Measurements from ENCODE around the gene HEATR1.

Gene HEATR1

GRCh38 chr1:236540813-236541465 lies 63.4 kb downstream of the HEATR1 start:
- DNase-seq (ENCODE audit: low spot score) (no peak), FAIRE-seq (no peak)

GRCh38 chr1:236536540-236536939 lies 67.8 kb downstream of the HEATR1 start:
- DNase-seq (ENCODE audit: low spot score) = no peak
- no peak for FAIRE-seq

GRCh38 chr1:236535662-236536161 lies 68.6 kb downstream of the HEATR1 start:
- no peak for FAIRE-seq

GRCh38 chr1:236535190-236535589 lies 69.1 kb downstream of the HEATR1 start:
- no peak for DNase-seq (ENCODE audit: low spot score)
- no peak for FAIRE-seq

More at GRCh38 chr1:236535662-236536161, 68.6 kb downstream of the HEATR1 start:
- no peak for DNase-seq (ENCODE audit: low spot score)

GRCh38 chr1:236534151-236534651 lies 70.1 kb downstream of the HEATR1 start:
- no peak for DNase-seq (ENCODE audit: low spot score)
- FAIRE-seq = no peak

GRCh38 chr1:236532850-236533249 lies 71.5 kb downstream of the HEATR1 start:
- no peak for FAIRE-seq
- no peak for DNase-seq (ENCODE audit: low spot score)

- FAIRE-seq (no peak), DNase-seq (ENCODE audit: low spot score) (no peak)
Observed at GRCh38 chr1:236530959-236531358, 73.4 kb downstream of the HEATR1 start.

- no peak for FAIRE-seq
Observed at GRCh38 chr1:236530286-236530685, 74.0 kb downstream of the HEATR1 start.

GRCh38 chr1:236526079-236526478 lies 78.2 kb downstream of the HEATR1 start:
- no peak for FAIRE-seq
- no peak for DNase-seq (ENCODE audit: low spot score)

More at GRCh38 chr1:236530286-236530685, 74.0 kb downstream of the HEATR1 start:
- no peak for DNase-seq (ENCODE audit: low spot score)

GRCh38 chr1:236524895-236525184 lies 79.5 kb downstream of the HEATR1 start:
- DNase-seq (ENCODE audit: low spot score) (no peak), FAIRE-seq (no peak)

GRCh38 chr1:236524142-236524894 lies 80.0 kb downstream of the HEATR1 start:
- DNase-seq (ENCODE audit: low spot score) (peak; percentile 60), FAIRE-seq (no peak)

- no peak for FAIRE-seq
Observed at GRCh38 chr1:236523704-236524141, 80.6 kb downstream of the HEATR1 start, which contains the start of gene LGALS8. LGALS8 (plus strand) TSS chr1:236523982; CDS start chr1:236526071, 2,089 bp downstream.

GRCh38 chr1:236522937-236523703 lies 81.2 kb downstream of the HEATR1 start:
- DNase-seq (ENCODE audit: low spot score) (no peak), FAIRE-seq (no peak)

More at GRCh38 chr1:236523704-236524141, 80.6 kb downstream of the HEATR1 start, which contains the start of gene LGALS8:
- DNase-seq (ENCODE audit: low spot score) = peak; percentile 89

GRCh38 chr1:236520445-236521005 lies 83.8 kb downstream of the HEATR1 start:
- FAIRE-seq = no peak

GRCh38 chr1:236518322-236518721 lies 86.0 kb downstream of the HEATR1 start:
- no peak for DNase-seq (ENCODE audit: low spot score)
- FAIRE-seq = no peak

More at GRCh38 chr1:236520445-236521005, 83.8 kb downstream of the HEATR1 start:
- DNase-seq (ENCODE audit: low spot score) = no peak

GRCh38 chr1:236516929-236517704 lies 87.2 kb downstream of the HEATR1 start:
- FAIRE-seq (no peak), DNase-seq (ENCODE audit: low spot score) (peak; percentile 33)

- FAIRE-seq = no peak
- DNase-seq (ENCODE audit: low spot score) = no peak
Observed at GRCh38 chr1:236515443-236515958, 88.8 kb downstream of the HEATR1 start.

- FAIRE-seq = no peak
- DNase-seq (ENCODE audit: low spot score) = no peak
Observed at GRCh38 chr1:236514703-236515442, 89.4 kb downstream of the HEATR1 start.

GRCh38 chr1:236511735-236512418 lies 92.4 kb downstream of the HEATR1 start:
- FAIRE-seq (no peak), DNase-seq (ENCODE audit: low spot score) (no peak)
